Activated T-helper 9 cell treated with anti-CD3 and anti-CD28 coated beads, Interleukin-2, amount 50 U/mL, for 16 hours (primary cell): ENCODE measurements around the gene MEGF10.

ENCODE experiments used
- DNase-seq: peaks from one replicate; pipeline ENCODE4 v3.0.0-alpha.2; 2020; ENCODE audit warnings: low read depth

MEGF10 gene

GRCh38 chr5:127326976-127327755 is 36.6 kb downstream of the MEGF10 start:
- no peak for DNase-seq

DNA sequence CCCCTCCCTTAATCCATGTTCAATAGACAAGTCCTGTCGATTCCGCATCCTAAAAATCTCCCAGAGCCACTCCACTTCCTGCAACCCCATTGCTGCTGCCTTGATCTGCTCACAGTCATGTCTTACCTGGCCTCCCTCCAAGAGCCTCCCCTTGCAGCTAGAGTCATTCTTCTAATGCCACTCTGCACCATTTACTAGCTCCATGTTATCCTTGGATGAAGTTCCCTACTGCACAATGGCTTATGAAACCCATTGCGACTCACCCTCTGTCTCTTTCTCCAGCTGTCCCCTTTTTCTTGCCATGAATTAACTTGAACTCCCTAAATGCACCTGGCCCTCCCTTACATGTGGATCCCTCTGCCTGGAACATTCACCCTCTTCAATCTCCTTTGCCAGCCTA is 39.5 kb downstream of the MEGF10 start:
- no peak for DNase-seq

DNA sequence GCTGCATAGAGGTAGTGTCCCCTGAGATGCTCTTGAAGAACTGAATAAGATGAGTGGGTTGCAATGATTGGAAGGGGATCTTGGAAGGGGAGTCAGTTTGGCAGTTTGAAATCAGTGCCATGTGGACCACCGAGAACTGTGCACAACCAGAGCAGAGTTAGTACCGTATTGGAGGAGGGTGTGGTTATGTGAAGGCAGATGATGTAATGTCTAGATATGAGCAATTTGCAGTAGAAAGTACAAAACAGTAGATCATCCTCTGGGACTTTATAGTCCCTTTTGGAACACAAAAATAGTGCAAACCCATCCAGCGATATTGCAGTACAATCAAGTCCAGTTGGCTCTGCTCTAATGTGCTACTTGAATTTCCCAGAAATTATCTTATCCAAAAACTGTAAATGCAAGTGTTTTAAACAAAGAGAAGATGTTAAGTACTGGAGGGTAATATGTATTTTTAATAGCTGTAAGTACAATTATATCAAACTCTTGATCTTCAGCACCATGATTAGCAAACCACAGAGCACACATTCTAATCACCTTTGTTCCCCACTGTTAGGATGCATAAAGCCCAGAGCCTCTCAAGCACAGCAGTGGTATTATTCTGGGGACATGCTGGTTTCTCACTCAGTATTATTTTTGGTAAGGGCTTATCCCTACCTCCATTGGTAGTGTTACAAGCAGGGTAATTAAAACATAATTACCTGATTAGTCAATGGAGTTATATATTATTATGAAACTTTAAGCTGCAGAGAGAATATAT is 41.5 kb downstream of the MEGF10 start:
- no peak for DNase-seq

- no peak for DNase-seq
These were observed 42.9 kb downstream of the MEGF10 start for GRCh38 chr5:127333483-127333882.

DNA sequence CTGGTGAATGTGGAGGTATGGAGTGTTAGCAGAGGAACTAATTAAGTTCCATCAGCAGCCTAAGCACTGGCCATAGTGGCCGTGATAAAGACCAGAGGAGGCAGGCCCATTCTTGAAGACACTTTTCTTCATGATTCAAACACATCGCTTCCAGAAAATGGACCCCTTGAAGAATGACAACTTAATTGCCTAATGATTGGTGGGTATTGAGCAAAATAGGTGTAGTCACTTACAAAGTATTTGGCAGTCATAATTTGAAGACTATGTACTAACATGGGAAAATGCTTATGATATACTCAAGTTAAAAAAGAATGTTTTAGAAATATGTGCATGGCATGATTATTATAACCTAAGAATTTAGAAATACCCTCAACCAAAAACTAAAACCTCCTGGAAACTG is 44.8 kb downstream of the MEGF10 start:
- DNase-seq, result no peak

DNA sequence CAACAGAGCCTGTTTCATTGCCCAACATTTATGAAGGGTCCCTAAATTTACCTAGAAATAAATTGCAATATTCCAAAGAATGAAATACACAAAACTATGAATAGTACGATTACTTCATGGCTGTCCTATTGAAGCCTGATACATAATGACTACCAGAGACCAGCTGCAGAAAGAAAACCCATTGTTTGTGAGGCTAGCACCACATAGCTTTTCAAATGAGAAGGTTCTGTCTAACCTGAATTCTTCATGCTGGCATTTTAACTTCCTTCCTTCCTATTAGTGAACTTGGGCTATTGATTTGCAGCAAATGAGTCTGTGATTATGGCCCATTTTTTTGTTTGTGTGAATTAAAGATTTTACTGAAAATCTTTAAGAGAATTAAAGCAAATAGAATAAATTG is 47.3 kb downstream of the MEGF10 start:
- no peak for DNase-seq

GRCh38 chr5:127338501-127338900 is 47.9 kb downstream of the MEGF10 start:
- DNase-seq, result no peak

GRCh38 chr5:127340606-127341005 is 50.0 kb downstream of the MEGF10 start:
- no peak for DNase-seq

- DNase-seq, result no peak
These were observed 51.8 kb downstream of the MEGF10 start for GRCh38 chr5:127342364-127342763.

GRCh38 chr5:127343313-127343712 is 52.7 kb downstream of the MEGF10 start:
- DNase-seq, result no peak

DNA sequence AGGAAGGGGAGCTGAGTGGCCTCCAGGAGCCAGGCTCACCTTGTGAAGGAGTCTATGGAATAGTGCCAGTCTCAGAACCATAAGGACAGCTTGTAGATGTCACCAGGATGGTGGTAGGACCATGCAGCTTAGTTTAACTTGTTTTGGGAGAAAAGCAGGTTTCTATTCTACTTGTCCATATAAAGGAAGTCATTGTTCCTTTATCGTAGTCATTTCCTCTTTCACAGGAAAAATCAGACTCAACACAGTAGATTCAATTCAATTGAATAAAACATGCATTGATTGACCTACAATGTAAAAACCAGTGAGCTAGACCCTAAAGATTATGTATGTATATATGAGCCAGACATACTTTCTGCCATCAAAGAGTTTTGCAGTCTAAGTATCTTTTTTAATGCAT is 53.3 kb downstream of the MEGF10 start:
- no peak for DNase-seq

DNA sequence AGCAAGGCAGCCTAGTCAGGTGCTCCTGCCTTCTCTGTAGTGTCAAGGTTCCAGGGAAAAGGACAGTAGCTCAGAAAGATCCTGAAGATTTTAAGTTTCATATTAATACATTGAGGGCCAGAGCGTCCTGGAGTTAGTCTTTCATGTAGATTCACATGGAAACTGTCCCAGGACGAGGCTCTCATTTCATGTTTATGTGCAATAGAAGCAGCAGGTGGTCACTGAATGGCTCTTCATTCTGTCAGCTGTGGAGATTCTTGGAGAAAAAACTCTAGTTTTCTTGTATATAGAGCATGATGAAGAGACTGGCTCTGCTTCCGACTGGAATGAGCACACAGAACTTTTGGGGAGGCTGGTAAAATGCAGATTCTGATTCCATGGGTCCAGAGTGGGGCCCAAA is 54.3 kb downstream of the MEGF10 start:
- DNase-seq, result no peak

DNA sequence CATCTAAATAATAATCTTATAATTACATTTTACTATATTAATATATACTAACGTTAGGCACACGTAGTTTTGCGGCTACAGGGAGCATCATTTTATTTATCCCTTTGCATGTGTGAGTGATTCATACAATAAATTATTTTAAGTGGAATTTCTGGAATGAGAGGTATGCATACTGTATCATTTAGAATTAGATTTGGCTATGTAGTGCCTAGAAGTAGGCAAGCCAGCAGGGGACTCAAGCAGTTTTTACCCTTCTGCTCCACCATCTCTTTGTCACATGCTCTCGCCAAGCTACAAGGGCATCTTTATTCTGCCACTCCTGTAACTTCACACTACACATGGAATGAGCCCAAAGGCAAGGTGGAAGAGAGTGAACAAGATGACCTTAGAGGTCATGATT is 60.8 kb downstream of the MEGF10 start:
- no peak for DNase-seq

DNA sequence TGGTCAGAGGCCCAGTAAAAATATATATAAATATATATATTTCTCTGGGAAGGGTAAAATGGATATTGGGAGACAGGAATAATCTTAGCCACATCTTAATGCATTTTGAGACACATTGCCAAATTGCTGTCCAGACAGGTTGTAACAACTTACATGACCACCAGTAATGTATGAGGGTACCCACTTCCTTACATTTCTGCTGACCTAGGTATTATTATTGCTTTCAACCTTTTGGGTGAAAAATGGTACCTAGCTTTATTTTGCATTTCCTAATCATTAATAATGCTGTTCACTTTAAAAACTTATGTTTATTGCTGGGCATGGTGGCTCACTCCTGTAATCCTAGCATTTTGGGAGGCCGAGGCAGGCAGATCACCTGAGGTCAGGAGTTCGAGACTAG is 61.5 kb downstream of the MEGF10 start:
- DNase-seq, result no peak

DNA sequence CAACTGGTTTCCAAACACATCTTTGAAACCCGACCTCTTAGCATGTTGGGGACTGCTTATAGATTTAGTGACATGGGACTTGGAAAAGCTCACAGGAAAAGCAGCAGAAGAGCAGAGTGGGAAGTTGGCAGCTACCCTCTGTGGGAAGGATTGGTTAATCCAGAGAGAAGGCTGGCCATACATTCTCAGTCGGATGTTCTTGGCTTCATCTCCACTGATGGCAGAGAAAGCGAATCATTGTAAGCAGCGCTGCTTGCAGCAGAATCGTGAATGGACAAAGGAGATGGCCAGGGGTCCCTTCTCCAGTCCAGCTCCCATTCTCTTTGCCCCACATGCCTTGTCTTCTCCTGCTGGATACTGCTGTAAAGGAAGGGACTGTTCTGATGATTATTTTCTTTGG is 62.7 kb downstream of the MEGF10 start:
- no peak for DNase-seq

GRCh38 chr5:127353796-127354195 is 63.2 kb downstream of the MEGF10 start:
- no peak for DNase-seq

DNA sequence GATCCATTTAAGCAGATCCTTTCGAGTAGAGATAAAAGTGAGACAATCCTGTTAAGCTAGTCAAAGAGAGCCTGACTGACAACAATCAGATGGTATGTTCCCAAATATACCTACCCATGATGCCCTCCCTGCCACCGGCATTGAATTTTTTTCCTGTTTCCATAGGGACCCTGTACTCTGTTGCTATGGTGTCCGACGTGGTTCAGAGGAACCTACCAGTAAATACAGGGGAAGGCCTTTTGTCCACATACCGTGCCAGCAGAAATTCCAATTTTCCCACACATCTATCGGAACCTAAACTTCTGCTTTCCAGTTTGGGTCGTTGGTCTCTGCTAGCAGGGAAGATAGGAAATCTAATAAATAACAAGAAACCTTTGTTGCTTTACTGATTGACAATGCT is 64.7 kb downstream of the MEGF10 start:
- no peak for DNase-seq

- DNase-seq, result no peak
These were observed 67.7 kb downstream of the MEGF10 start for GRCh38 chr5:127358284-127358683.

DNA sequence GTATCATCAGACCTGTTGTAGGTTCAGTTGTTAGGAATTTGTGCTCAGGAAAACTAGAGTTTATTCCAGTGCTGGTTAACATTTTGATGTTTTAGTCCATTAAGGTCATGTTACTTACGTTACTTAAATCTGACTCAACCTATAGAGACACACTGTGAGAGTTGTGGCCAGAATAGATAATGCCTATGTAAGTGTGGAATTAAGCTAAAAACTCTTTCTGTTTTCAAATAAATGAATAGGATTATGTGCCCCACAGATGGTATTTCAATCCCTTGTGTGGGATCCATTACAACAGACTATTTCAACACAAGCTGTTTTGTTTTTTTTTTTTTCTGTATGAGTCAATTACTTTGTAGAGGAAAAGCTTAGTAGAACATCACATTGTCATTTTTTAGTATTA is 68.1 kb downstream of the MEGF10 start:
- no peak for DNase-seq

DNA sequence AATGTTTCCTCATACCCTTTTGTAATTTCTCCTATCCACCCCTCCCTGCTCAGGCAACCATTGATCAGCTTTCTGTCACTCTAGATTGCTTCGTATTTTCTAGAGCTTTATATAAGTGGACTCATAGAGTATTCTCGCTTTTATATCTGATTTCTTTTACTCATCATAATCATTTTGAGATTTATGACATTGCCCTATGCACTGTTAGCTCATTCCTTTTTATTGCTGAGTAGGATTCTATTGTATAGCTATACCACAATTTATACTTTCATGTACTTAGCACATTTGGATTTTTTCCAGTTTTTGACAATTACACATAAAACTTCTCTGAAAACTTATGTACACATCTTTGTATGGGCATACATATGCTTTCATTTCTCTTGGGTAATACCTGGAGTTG is 68.9 kb downstream of the MEGF10 start:
- no peak for DNase-seq

- DNase-seq, result no peak
These were observed 72.8 kb downstream of the MEGF10 start for GRCh38 chr5:127363403-127363802.

DNA sequence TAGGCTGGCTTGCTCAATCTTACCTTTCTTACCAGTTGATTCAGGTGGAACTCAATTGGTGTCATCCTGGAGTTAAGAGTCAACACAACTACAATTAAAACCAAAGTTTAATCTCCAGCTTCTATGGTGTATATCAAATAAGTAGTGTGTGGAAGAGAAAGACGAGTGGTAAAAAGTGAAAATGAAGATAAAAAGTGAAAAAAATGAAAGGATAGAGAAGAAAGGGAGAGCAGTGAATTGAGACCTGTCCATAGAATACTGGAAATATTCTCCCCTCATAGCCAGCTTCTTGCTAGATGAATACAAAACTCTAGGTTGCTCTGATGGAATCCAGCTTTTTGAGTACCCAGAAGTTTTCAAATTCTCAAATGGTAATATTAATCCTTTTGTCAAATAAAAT is 76.4 kb downstream of the MEGF10 start:
- no peak for DNase-seq

- DNase-seq, result no peak
These were observed 77.4 kb downstream of the MEGF10 start for GRCh38 chr5:127367946-127368465.
